Smooth muscle cell of the coronary artery (primary cell): ENCODE results near the gene CHD9. TPM values are rescaled to one million over a fixed set of nuclear protein-coding genes. Genes with fewer than 3 reads are reported as not detected.

ENCODE experiments used
- total RNA-seq: library from RNA; depleted of rRNA; stranded (reverse); fragments of >200 nt; gene quantifications from 2 replicates; pipeline ENCODE4 v1.2.3, GENCODE V29; 2014; ENCODE audit warnings: low replicate concordance

CHD9 gene
- total RNA-seq, result 27.7 and 33.3 TPM in 2 replicates

GRCh38 chr16:53054670-53055485, at the start of gene CHD9:
Gene CHD9, plus strand, starts transcription at chr16:53054991. Its CDS starts 101,099 bp downstream, at chr16:53156090.

GRCh38 chr16:53052519-53053501, 2.0 kb upstream of the CHD9 start, which contains the start of gene CHD9NB:
Gene CHD9NB, minus strand, starts transcription at chr16:53052897. Its CDS starts 8,739 bp downstream, at chr16:53044158.

Other genes with a start within 250 kb of the CHD9 start
- gene CHD9NB, start 2.1 kb upstream of the CHD9 start, total RNA-seq, result 0.98 and 3.5 TPM in 2 replicates